GM10847 (cell line): Measurements from ENCODE around the gene ATRN.

ENCODE experiments used
- POLR2A ChIP-seq: IDR thresholded peaks from 2 replicates; pipeline ENCODE4 v1.6.1; 2011; ENCODE audit not compliant: insufficient read length; ENCODE audit errors: extremely low read depth

ATRN gene

GRCh38 chr20:3628502-3629314 lies 157.9 kb downstream of the ATRN start:
- no peak for TF ChIP-seq POLR2A

DNA sequence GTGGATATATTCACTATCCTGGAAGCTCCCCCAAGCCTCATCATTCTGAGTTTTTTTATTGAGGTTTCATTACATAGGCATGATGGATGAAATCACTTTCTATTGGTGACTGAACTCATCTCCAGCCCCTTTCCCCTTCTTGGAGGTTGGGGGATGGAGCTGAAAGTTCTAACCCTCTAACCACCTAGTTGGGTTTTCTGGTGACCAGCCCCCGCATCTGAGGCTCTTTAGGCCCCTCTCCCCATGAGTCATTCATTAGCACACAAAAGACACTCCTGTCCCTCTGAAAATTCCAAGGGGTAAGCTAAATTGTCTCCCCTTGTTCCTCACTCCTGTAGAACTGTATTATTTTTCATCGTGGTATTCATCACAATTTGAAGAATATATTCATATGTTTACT lies 159.1 kb downstream of the ATRN start:
- TF ChIP-seq POLR2A, result no peak

- no peak for TF ChIP-seq POLR2A
Observed at GRCh38 chr20:3630429-3630828, 159.6 kb downstream of the ATRN start.

DNA sequence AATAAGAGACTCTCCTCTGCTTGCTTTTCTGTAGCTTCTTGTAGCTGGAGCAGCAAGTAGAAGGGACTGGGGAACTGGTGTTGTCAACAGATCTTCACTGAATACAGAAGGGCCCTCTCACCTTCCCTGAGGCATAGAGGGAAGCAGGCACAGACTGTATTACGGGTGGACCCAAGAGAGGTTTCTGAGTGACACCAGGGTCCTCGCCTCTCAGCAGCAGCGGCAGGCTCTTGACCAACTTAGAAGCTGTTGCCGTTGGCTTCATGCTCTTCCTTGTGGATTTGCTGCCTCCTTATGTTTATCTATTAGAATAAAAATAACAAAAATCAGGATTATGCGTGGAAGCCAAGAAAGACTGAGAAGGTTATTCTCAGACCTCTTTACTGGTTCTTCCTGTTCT lies 160.7 kb downstream of the ATRN start:
- TF ChIP-seq POLR2A, result no peak

- no peak for TF ChIP-seq POLR2A
Observed at GRCh38 chr20:3632311-3633004, 161.6 kb downstream of the ATRN start.

DNA sequence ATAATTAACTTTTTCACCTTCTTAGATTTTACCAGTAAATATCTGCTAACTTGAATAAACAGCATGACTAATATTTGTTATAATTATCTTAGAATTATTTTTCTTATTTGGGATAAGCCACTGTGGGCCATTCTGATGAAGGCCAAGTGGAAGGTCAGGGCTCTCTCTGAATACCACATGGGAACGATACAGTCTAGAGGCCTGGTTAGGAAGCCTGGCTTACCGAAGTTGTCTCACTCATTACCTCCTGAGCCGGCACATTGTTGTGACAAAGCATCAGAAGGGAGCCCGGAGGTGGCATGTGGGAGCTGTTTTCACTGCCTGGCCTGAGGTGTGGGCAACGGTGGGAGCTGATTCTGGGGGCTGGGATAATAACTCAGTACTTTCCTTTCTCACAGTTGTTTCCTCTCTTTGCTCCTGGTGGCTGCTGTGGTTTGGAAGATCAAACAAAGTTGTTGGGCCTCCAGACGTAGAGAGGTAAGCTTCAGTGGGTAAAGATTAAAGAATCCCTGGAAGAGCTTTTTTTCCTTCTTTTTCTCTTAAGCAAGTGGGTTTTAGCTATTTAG lies 163.2 kb downstream of the ATRN start:
- no peak for TF ChIP-seq POLR2A

DNA sequence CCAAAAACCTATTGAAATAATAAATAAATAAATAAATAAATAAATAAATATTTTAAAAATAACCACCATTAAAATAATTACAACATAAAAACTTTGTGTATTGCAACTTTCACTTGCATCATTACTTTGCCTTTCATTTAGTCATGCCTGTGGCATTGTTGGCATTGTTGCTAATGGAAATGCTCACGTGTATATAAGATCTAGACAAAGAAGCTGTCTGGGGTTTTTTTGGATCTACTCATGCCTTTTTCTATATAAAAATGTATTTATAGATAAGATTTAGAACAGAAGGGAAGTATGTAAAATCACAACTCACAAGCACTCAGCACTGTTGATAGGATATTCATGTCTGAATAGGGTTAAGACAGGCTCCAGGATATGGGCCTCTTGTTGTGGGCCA lies 164.5 kb downstream of the ATRN start:
- TF ChIP-seq POLR2A, result no peak

- no peak for TF ChIP-seq POLR2A
Observed at GRCh38 chr20:3640259-3640658, 169.4 kb downstream of the ATRN start.

- no peak for TF ChIP-seq POLR2A
Observed at GRCh38 chr20:3645309-3646066, 174.7 kb downstream of the ATRN start.

DNA sequence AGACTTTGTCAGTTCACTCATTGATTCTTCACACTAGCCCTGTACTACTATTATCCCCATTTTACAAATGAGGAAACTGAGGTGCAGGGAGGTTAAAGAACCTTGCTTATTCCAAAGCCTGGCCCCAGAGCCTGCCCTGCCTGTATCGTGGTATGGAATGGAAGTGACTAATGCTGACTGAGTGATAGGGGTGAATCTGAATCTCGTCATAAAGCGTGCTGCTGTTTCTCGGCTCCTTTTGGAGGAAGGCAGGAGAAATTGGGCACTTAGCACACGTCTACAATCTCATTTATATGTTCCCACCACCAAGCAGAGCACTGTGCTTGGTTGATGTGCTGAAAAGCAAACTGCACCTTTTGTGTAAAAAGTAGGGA lies 175.2 kb downstream of the ATRN start:
- TF ChIP-seq POLR2A, result no peak

GRCh38 chr20:3646651-3647050 lies 175.8 kb downstream of the ATRN start:
- TF ChIP-seq POLR2A, result no peak

- no peak for TF ChIP-seq POLR2A
Observed at GRCh38 chr20:3647473-3647872, 176.7 kb downstream of the ATRN start.

DNA sequence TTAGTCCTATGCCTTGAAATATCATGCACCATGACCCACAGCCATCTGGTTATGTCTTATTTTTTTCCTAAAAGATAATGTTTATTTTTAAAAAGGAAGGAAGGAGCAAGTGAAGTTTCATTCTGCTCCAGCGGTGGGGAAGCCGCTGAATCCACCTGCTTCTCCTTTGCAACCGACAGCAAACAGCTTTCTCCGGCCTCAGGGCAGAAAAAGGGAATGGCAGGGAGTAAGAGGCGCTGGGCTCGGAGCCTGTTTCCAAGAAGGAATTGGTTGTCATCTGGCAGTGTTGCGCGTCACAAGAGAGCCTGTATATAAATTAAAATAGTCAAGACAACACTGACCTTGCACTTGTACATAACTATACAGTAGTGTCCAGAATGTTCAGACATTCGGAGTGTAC lies 178.1 kb downstream of the ATRN start:
- no peak for TF ChIP-seq POLR2A

DNA sequence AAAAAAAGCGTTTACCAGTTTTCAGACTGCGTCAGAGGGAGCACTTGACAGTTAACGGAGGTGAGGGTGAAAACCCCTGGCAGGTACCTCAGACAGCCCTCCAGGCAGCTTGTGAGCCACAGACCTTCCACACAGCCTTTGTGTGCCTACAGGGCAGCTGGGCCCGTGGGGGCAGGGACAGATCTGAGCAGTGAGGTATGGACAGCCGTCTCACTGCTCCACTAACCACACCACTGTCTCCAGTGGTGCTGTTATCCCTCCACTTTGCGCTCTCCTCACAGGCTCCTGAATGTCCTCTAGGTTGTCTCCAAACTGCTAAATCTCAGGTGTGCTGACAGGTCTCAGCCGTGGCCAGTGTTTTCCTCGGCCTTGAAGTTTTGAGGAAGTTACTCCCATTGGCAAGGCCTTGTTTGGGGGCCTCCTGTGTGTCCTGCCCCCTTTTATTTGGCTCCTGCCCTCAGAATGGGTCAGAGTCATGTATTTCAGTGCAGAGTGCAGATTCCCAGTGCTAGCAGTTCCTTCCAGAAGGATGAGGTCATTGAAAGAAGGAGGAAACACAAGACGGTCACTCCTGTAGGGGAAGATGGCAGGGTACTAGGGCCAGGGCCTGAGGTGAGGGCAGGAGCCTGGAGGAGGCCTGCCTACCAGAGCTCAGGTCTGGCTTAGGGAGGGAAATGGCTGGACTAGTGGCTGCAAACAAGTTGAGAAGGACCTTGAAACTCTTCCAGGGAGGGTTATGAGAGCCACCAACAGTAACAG lies 180.6 kb downstream of the ATRN start:
- TF ChIP-seq POLR2A, result no peak

- TF ChIP-seq POLR2A, result no peak
Observed at GRCh38 chr20:3652221-3652620, 181.4 kb downstream of the ATRN start.
